HEK293T (cell line): Measurements from ENCODE around the gene TCP11L2.

Experiments
- CTCF ChIA-PET: fragments of 350-600 bp; formaldehyde crosslinking; extraction: SDS; loops from one replicate; lab custom pipeline; 2021; ENCODE audit warnings: antibody characterized with exemption, inconsistent platforms; lab: Yijun Ruan, JAX
- POLR2A ChIA-PET: fragments of 350-600 bp; formaldehyde crosslinking; extraction: SDS; loops from one replicate; lab custom pipeline; 2020; ENCODE audit warnings: antibody characterized with exemption, inconsistent platforms; lab: Yijun Ruan, JAX
- DNase-seq: peaks from one replicate; pipeline ENCODE4 v3.0.0; 2012; ENCODE audit warnings: mixed read lengths; ENCODE audit errors: extremely low spot score
- ARNT ChIP-seq: fragments of 450-650 bp; IDR thresholded peaks from 2 replicates; pipeline ENCODE4 v1.6.1; 2017; ENCODE audit warnings: mild to moderate bottlenecking
- BHLHE40 ChIP-seq: fragments of 450-650 bp; IDR thresholded peaks from 2 replicates; pipeline ENCODE4 v1.6.1; 2016; ENCODE audit warnings: mild to moderate bottlenecking, moderate library complexity, borderline replicate concordance
- CTBP1 ChIP-seq: fragments of 450-650 bp; IDR thresholded peaks from 2 replicates; pipeline ENCODE4 v1.6.1; 2016; ENCODE audit warnings: borderline replicate concordance
- ELF4 ChIP-seq: fragments of 450-650 bp; IDR thresholded peaks from 2 replicates; pipeline ENCODE4 v1.6.1; 2017; ENCODE audit warnings: antibody characterized with exemption
- FOXA1 ChIP-seq: fragments of 450-650 bp; IDR thresholded peaks from 2 replicates; pipeline ENCODE4 v1.6.1; 2016; ENCODE audit warnings: mild to moderate bottlenecking
- FOXK2 ChIP-seq: fragments of 450-650 bp; IDR thresholded peaks from 2 replicates; pipeline ENCODE4 v1.6.1; 2016; ENCODE audit warnings: mild to moderate bottlenecking
- FOXM1 ChIP-seq: fragments of 450-650 bp; IDR thresholded peaks from 2 replicates; pipeline ENCODE4 v1.6.1; 2017; ENCODE audit warnings: mild to moderate bottlenecking, borderline replicate concordance
- HDGF ChIP-seq: fragments of 450-650 bp; IDR thresholded peaks from 2 replicates; pipeline ENCODE4 v1.6.1; 2017; ENCODE audit warnings: antibody characterized with exemption, borderline replicate concordance
- L3MBTL2 ChIP-seq: fragments of 450-650 bp; conservative IDR thresholded peaks from 2 replicates; pipeline ENCODE4 v1.6.1; 2016; ENCODE audit warnings: mild to moderate bottlenecking
- LEF1 ChIP-seq: fragments of 450-650 bp; IDR thresholded peaks from 2 replicates; pipeline ENCODE4 v1.6.1; 2017; ENCODE audit warnings: mild to moderate bottlenecking, borderline replicate concordance
- NFRKB ChIP-seq: fragments of 450-650 bp; IDR thresholded peaks from 2 replicates; pipeline ENCODE4 v1.6.1; 2016; ENCODE audit warnings: mild to moderate bottlenecking, moderate library complexity
- PKNOX1 ChIP-seq: fragments of 450-650 bp; IDR thresholded peaks from 2 replicates; pipeline ENCODE4 v1.6.1; 2016
- SP1 ChIP-seq: fragments of 450-650 bp; IDR thresholded peaks from 2 replicates; pipeline ENCODE4 v1.6.1; 2017
- SUZ12 ChIP-seq: fragments of 450-650 bp; IDR thresholded peaks from 2 replicates; pipeline ENCODE4 v1.6.1; 2016; ENCODE audit warnings: mild to moderate bottlenecking
- TARDBP ChIP-seq: fragments of 450-650 bp; IDR thresholded peaks from 2 replicates; pipeline ENCODE4 v1.6.1; 2016
- ZNF384 ChIP-seq: fragments of 450-650 bp; IDR thresholded peaks from 2 replicates; pipeline ENCODE4 v1.6.1; 2016

Gene TCP11L2

GRCh38 chr12:106274012-106274411 is 28.5 kb upstream of the TCP11L2 start:
- ChIA-PET POLR2A (no interaction called here), CTCF (no interaction called here)
- no peak for TF ChIP-seq ZNF384
- no peak for TF ChIP-seq TARDBP
- no peak for TF ChIP-seq CTBP1
- no peak for TF ChIP-seq SP1
- DNase-seq: no peak

DNA sequence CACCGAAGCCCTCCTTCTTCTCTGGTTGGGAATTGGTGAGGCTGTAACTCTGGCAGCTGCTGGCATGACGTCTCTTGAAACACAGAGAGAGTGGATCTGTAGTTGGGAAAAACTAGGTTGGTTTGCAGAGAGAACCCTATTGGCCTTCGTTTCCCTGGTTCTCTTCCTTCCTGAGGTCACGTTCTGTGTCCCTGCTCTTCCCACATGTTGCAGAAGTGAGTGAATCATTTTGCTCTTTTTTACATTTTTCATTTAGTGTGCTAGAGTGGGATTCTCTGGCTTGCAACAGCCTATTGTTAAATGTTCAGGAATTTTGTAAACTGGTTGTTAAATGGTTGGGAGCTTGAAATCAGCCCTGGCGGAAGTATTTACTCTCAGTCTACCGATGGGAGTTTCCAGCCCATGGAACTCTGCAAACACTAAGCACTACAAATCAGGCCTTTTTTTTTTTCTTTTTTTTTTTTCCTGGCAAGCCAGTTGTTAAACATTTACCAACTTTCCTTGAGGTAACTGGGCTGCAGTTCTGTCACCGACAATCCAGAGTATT is 27.9 kb upstream of the TCP11L2 start:
- ChIA-PET POLR2A (no interaction called here), CTCF (no interaction called here)
- no peak for DNase-seq
- TF ChIP-seq ZNF384: no peak

DNA sequence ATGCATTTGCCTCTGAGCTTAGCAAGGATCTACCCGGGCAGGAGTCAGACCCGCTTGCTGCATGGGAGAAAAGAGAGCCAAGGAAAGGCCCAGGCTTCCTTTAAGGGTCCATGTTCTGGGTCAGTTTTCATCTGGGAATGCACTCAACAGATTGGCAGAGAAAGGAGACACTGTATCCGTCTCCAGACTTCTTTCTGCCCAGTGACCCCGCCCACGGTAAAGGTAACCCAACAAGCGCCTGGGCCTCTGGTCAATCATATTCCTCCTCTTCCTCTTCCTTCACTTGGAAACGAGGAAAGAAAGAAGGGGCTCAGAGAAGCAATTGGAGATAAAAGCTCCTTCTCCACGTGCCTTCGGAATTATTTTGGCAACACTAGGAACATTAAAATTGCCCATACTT is 27.1 kb upstream of the TCP11L2 start:
- no peak for DNase-seq
- no peak for TF ChIP-seq PKNOX1
- no peak for TF ChIP-seq ARNT
- TF ChIP-seq SP1: no peak
- TF ChIP-seq FOXM1: no peak
- TF ChIP-seq LEF1: no peak
- TF ChIP-seq ZNF384: no peak
- ChIA-PET POLR2A (no interaction called here), CTCF (no interaction called here)

DNA sequence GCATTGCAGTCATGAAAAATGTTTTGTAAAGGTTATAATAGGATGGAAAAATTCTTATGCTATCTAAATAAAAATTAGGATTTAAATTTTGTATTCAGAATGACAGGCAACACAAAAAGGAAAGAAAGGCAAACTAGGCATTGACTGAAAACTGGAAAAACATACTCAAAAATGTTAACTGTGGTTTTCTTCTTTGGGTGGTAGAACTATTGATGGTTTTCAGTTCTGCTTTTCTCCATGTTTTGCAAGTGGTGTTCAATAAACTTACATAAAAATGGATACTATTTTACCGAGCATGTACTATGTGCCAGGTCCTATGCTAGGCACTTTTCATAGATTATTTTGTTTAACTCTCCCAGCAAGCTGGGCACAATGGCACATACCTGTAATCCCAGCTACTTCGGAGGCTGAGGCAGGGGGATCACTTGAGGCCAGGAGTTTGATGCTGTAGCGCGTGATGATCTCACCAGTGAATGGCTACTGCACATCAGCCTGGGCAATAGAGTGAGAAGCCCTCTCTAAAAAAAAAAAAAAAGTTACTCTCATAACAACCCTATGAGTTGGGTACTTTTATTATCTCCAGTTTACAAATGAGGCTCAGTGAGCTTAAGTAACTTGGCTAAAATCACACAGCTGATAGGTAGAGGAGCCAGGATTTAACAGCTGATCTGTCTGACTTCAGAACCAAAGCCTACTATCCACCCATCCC is 26.3 kb upstream of the TCP11L2 start:
- ChIA-PET POLR2A (no interaction called here), CTCF (no interaction called here)
- DNase-seq: no peak
- TF ChIP-seq SP1 (no peak), FOXK2 (no peak), PKNOX1 (no peak), NFRKB (no peak), CTBP1 (no peak), FOXA1 (no peak), ZNF384 (no peak)

DNA sequence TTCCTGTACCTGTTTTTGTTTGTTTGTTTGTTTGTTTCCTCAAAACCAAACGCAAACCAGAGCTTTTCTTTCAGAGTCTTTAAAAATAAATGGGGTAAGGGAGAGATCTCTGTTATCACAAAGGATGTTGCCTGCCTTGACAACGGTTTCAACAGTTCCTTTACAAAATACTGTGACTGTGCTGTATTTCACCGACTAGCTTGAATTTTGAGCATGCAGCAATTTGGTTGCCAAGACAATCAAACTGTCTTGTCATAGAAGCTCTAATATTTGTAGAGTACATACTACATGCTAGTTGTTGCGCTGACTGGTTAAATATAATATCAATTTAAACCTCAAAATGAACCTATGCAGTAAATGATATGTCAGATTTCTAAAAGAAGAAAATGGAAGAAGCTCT is 22.4 kb upstream of the TCP11L2 start:
- DNase-seq: no peak
- ChIA-PET CTCF (interaction anchor here (0.5 to 1.4 kb wide), 2 partner anchors 42 to 56 kb away, joined by 4 read pairs; no protein-coding TSS in a partner anchor), POLR2A (interaction anchor here (2.2 kb wide), 1 partner anchor 78 kb away, joined by 6 read pairs; the partner anchor contains the start of gene POLR3B)
- TF ChIP-seq SP1: no peak
- TF ChIP-seq ARNT: no peak
- TF ChIP-seq LEF1: no peak
- no peak for TF ChIP-seq ZNF384
- no peak for TF ChIP-seq TARDBP
- TF ChIP-seq FOXA1: no peak
- TF ChIP-seq NFRKB: no peak
- no peak for TF ChIP-seq FOXK2
- no peak for TF ChIP-seq HDGF
- TF ChIP-seq ELF4: no peak
- no peak for TF ChIP-seq SUZ12
- no peak for TF ChIP-seq BHLHE40
- TF ChIP-seq L3MBTL2: no peak
- TF ChIP-seq PKNOX1: no peak
- TF ChIP-seq CTBP1: no peak
- no peak for TF ChIP-seq FOXM1

- DNase-seq: no peak
- CTCF ChIA-PET: interaction anchor here (0.5 to 1.9 kb wide), 2 partner anchors 54 to 67 kb away, joined by 9 to 25 read pairs; no protein-coding TSS in a partner anchor
- POLR2A ChIA-PET: interaction anchor here (2.2 kb wide), 1 partner anchor 76 kb away, joined by 6 read pairs; the partner anchor contains the start of gene POLR3B
Measured at GRCh38 chr12:106281056-106281782, 21.3 kb upstream of the TCP11L2 start.

More at GRCh38 chr12:106281056-106281782, 21.3 kb upstream of the TCP11L2 start:
- no peak for TF ChIP-seq FOXM1
- TF ChIP-seq ZNF384: no peak
- TF ChIP-seq CTBP1: no peak
- TF ChIP-seq FOXA1: no peak
- no peak for TF ChIP-seq L3MBTL2
